ENCODE measurements around the gene SLC17A1. TPM values are rescaled to one million over a fixed set of nuclear protein-coding genes. Genes with fewer than 3 reads are reported as not detected.

The SLC17A1 gene
- total and polyA plus RNA-seq, 4 donors, result 3.9 to 25.8 (median 11.4) TPM

DNA sequence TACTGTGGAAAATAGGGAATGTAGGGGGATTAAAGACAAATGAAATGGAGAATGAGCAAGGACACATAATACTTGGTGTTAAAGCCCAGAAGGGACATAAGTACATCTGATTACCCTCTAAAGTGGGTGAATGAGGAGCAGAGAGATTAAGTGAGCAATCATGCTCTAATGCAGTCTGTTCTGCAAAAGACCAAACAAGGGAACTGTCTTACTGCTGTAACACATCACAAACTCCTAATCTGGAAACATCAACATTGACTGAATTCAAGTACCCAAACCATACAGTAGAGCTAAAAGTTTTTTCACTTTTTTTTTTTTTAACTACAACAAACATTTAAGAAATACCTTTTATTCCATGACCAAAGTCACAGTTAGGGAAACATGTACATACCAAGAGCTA lies 96.6 kb downstream of the SLC17A1 start (continued):
- TF ChIP-seq, protein P1, sequence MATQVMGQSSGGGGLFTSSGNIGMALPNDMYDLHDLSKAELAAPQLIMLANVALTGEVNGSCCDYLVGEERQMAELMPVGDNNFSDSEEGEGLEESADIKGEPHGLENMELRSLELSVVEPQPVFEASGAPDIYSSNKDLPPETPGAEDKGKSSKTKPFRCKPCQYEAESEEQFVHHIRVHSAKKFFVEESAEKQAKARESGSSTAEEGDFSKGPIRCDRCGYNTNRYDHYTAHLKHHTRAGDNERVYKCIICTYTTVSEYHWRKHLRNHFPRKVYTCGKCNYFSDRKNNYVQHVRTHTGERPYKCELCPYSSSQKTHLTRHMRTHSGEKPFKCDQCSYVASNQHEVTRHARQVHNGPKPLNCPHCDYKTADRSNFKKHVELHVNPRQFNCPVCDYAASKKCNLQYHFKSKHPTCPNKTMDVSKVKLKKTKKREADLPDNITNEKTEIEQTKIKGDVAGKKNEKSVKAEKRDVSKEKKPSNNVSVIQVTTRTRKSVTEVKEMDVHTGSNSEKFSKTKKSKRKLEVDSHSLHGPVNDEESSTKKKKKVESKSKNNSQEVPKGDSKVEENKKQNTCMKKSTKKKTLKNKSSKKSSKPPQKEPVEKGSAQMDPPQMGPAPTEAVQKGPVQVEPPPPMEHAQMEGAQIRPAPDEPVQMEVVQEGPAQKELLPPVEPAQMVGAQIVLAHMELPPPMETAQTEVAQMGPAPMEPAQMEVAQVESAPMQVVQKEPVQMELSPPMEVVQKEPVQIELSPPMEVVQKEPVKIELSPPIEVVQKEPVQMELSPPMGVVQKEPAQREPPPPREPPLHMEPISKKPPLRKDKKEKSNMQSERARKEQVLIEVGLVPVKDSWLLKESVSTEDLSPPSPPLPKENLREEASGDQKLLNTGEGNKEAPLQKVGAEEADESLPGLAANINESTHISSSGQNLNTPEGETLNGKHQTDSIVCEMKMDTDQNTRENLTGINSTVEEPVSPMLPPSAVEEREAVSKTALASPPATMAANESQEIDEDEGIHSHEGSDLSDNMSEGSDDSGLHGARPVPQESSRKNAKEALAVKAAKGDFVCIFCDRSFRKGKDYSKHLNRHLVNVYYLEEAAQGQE (IDR thresholded peaks at IDR 0.05), result no peak

Other genes with a start within 250 kb of the SLC17A1 start
- 1 to 10 TPM in 1 of 2 donors, under 1 TPM in 1; 0.28 to 5.0 TPM for gene SCGN, start 179.8 kb downstream of the SLC17A1 start, total RNA-seq
- 1 to 10 TPM in 1 of 2 donors, under 1 TPM in 1; 0.54 to 8.1 TPM for gene SCGN, start 179.8 kb downstream of the SLC17A1 start, polyA plus RNA-seq
- 10 to 100 TPM in 1 of 2 donors, 1 to 10 TPM in 1; 4.6 to 27.3 TPM for gene SLC17A4, start 77.3 kb downstream of the SLC17A1 start, total RNA-seq
- gene SLC17A4, start 77.3 kb downstream of the SLC17A1 start, polyA plus RNA-seq, result 10 to 100 TPM in 1 of 2 donors, 1 to 10 TPM in 1; 4.4 to 12.1 TPM
- 10 to 100 TPM in 1 of 2 donors, 1 to 10 TPM in 1; 1.6 to 13.6 TPM for gene SLC17A3, start 42.2 kb upstream of the SLC17A1 start, total RNA-seq
- gene SLC17A3, start 42.2 kb upstream of the SLC17A1 start, polyA plus RNA-seq, result 10 to 100 TPM in 1 of 2 donors, 1 to 10 TPM in 1; 8.3 to 23.2 TPM
- gene SLC17A2, start 98.6 kb upstream of the SLC17A1 start, total RNA-seq, result 10 to 100 TPM; 43.3 to 88.1 TPM
- 10 to 100 TPM; 26.2 to 32.3 TPM for gene SLC17A2, start 98.6 kb upstream of the SLC17A1 start, polyA plus RNA-seq
- 1 to 10 TPM; 2.9 to 3.9 TPM for gene TRIM38, start 130.8 kb upstream of the SLC17A1 start, total RNA-seq
- gene TRIM38, start 130.8 kb upstream of the SLC17A1 start, polyA plus RNA-seq, result 1 to 10 TPM; 1.5 to 2.8 TPM

Measured in liver (tissue), 5 donors.